ENCODE data around the gene CAPN2.
"Not testable (repeated sequence)": the region's sequence is repeated elsewhere in the genome, so short reads cannot be mapped to it uniquely, and the experiment has no call there.

The CAPN2 gene

DNA sequence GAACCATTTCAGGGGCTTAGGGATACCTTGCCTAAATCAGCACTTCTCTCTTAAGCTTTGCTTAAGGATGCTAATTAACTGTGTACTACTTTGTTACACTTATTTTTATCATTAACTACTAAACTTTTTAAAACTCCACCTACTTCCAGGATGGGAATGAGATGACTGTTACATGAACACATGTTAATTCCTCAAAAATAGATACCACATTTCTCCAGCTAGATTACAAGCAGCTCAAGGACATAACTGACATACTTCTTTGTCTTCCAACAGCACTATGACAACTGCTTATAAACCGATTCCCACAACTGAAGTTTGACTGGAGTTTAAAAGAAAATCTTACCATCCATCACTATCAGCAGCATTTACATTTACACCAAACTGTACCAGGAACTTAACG is 79.7 kb downstream of the CAPN2 start:
- no peak for DNase-seq (ENCODE audit: low spot score)

GRCh38 chr1:223793716-223794115 is 81.4 kb downstream of the CAPN2 start:
- DNase-seq (ENCODE audit: low spot score): no peak

DNA sequence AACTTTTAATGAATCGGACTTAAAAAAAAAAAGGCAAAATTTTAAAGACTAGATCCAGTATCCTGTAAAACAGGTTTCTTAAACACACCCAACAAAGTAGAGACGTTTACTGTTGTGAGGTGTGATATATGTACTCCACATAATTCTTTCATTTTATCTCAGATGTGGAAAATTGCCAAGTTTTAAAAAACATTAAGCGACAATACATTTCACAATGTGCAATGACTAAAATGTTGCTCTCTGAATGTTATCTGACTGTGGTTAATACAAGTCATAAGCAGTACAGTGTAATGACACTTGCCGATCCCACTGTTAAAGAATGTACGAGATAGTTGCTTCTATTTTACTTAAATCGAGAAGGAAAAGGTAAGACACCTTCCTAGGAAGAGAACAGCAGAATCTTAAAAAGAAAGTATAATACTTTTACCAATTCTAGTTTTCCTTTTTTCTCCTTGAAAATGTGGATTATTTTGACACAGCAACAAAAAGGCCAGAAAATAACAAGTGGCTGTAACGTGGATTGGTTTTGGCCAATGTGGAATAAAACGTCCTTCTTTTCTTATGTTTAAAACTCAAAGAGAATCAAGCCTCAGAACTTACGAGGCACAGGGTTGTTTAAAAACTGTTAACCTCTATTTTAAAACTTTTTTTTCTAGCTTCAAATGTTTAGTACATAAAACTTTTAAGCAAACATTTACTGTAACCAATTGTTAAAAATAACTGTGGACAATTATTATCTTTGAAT is 82.0 kb downstream of the CAPN2 start:
- DNase-seq (ENCODE audit: low spot score): no peak

GRCh38 chr1:223796210-223796609 is 83.9 kb downstream of the CAPN2 start:
- DNase-seq (ENCODE audit: low spot score): no peak

GRCh38 chr1:223802032-223802431 is 89.7 kb downstream of the CAPN2 start:
- no peak for DNase-seq (ENCODE audit: low spot score)

DNA sequence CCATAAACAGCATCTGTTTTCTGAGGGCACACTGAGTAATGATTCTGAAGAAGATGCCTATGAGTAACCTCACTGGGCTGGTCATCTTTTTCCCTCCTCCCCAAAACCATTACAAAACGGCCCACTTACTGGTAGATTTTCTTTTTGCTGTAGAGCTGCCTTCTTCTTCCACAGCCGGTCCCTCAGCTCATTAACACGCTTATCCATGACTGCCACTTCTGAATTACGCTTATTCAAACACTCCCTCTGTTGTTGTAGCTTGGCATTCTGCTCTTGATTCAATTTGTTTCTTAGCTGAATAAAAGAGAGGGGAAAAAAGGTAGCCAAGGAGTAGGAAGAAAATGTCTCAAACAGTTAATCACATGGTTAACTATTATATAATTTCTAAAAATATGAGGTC is 90.3 kb downstream of the CAPN2 start:
- DNase-seq (ENCODE audit: low spot score): no peak

GRCh38 chr1:223803211-223803610 is 90.9 kb downstream of the CAPN2 start:
- DNase-seq (ENCODE audit: low spot score): no peak

DNA sequence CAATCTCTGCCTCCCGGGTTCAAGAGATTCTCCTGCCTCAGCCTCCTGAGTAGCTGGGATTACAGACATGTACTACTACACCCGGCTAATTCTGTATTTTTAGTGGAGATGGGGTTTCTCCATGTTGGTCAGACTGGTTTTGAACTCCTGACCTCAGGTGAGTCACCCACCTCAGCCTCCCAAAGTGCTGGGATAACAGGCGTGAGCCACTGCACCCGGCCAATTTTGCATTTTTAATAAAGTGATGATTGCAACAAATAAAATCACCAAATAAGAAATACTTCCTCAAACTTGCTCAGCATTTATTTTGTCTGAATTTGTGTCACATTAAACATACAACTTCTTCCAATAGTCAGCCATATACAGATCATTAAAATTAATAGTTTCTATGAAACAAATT is 97.6 kb downstream of the CAPN2 start:
- not testable (repeated sequence) for DNase-seq (ENCODE audit: low spot score)

DNA sequence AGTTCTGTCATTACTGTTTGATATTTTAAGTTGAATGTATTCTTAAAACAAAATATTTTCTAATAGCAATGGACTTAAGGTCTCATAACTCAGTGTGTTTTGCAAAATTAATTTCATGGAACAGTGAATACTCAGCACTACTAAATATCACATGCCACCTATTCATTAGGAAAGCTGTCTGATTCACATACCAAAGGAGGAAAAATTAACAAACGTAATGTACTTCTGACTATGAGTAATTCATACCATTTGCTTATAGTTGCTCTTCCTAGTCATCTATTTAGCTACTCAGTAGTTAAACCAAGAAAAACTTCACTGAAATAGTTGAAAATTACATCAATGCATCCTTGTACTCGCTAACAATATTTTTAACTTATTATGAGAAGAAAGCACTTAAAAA is 98.2 kb downstream of the CAPN2 start:
- DNase-seq (ENCODE audit: low spot score): no peak

DNA sequence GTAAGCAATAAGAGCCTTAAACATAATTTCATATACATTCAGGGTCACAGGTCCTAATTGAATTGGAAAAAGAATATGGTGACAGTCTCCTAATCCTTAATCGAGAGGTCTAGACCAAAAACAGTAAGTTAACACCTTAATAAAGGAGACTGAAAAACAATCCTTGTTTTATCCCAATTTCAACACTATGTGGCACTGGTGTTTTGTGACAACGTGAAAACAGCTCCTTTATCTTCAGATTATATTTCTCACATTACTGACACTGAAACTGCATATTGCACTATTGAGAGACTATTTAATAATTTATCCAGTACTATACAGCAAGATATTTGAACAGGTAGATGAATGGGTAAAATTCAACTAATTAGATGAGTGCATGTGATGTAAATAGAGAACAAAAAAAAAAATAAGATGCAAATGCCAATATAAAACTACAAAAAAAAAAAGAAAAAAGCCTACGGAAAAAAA is 99.3 kb downstream of the CAPN2 start:
- DNase-seq (ENCODE audit: low spot score): no peak

GRCh38 chr1:223813645-223814044 is 101.3 kb downstream of the CAPN2 start:
- DNase-seq (ENCODE audit: low spot score): no peak

DNA sequence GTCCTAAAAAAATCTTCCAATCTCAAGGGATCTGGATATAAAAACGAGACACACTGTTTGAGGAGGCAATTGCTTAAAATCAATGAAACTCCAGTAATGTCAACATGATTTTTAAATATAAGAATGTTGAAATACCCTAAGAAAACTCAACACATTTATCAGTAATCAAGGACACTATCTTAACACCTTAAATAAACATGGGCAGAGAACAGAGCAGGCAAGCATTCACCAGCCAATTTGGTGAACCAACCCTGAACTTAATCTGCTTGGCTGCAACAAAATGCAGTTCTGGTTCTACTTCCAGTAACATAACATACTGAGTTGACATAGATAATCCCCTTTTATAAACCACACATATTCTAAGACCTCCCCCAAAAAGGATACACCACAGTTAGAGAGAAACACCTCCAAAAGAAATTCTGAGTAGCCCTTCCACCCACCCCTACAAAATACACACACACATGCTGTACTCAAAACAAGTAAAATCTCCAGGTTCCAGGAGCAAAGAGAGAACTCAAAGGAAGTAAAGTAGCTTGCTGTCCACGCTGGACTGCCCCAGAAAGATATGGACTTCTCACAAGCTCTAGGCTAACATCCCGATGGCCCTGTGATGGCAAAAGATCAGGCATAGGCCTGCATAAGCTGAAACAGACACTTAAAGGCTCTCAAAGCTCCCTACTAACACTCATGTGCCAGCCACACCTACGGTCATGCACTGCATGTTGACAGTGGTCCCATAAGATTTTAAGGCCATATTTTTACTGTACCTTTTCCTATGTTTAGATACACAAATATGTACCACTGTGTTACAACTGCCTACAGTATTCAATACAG is 102.9 kb downstream of the CAPN2 start:
- no peak for DNase-seq (ENCODE audit: low spot score)

GRCh38 chr1:223815865-223816264 is 103.5 kb downstream of the CAPN2 start:
- DNase-seq (ENCODE audit: low spot score): no peak

GRCh38 chr1:223817265-223817664 is 104.9 kb downstream of the CAPN2 start:
- DNase-seq (ENCODE audit: low spot score): not testable (repeated sequence)

- no peak for DNase-seq (ENCODE audit: low spot score)
Measured at GRCh38 chr1:223819730-223820514, 107.6 kb downstream of the CAPN2 start.

GRCh38 chr1:223820515-223820858 is 108.1 kb downstream of the CAPN2 start:
- DNase-seq (ENCODE audit: low spot score): no peak

- no peak for DNase-seq (ENCODE audit: low spot score)
Measured at GRCh38 chr1:223820971-223821370, 108.6 kb downstream of the CAPN2 start.

DNA sequence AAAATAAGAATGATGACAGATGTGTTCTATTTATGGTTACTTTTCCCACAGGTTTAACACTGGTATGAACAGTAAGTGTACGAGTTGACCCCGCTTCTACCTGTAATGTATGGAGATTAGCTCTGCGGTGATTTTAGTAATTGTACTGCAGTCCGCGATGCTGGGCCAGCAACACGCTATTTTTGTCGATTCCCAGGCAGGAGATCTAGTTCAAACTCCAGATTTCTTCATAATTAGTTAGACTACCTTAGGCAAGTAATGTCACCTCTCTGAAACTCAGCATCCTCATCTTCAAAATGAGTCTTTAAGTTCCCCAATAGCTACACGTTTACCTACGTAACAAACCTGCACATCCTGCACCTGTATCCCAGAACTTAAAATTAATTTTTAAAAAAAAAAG is 111.9 kb downstream of the CAPN2 start:
- no peak for DNase-seq (ENCODE audit: low spot score)

DNA sequence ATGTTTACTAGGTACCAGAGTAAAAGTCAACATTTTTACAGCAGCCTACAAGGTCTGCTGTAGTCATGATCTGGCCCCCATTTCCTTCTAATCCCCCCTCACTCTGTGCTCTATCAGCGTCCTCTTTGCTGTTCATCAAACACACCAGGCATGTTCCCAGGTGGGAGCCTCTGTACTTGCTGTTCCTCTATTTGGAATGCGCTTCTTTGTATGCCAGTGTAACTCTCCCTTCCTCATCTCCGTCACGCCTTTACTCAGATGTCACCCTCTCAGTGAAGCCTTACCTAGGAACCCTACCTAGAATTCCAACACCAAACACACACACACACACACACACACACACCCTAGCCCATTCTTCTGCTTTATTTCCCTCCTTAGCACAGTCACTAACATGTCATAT is 112.4 kb downstream of the CAPN2 start:
- no peak for DNase-seq (ENCODE audit: low spot score)

All from germinal center (tissue), 1 donor.